H1 (cell line): ENCODE measurements around the gene PCDHGA3. TPM values are rescaled to one million over a fixed set of nuclear protein-coding genes. Genes with fewer than 3 reads are reported as not detected.

Source experiments
- CTCF ChIA-PET: fragments of 300-600 bp; sonication (Branson Sonifier 250); formaldehyde crosslinking; loops from one replicate; lab custom pipeline; 2021; ENCODE audit not compliant: partially characterized antibody; lab: Charles Lee
- POLR2A ChIA-PET: fragments of 300-600 bp; sonication (Branson Sonifier 250); formaldehyde crosslinking; loops from one replicate; lab custom pipeline; 2021; ENCODE audit warnings: inconsistent platforms; ENCODE audit not compliant: partially characterized antibody; lab: Charles Lee
- DNase-seq, 2 experiments: peaks; one replicate each; pipeline versions ENCODE4 v3.0.0 to v3.0.0-alpha.2; 2010 to 2022; ENCODE audit warnings: low spot score in 2 of 2, low read depth in 1 of 2, mixed read lengths in 1 of 2
- FAIRE-seq: peaks from 2 replicates; lab custom pipeline; 2011; peaks lifted over from hg19 to GRCh38; lab: Jason Lieb, UNC
- H2AFZ ChIP-seq: 2 replicates; pipeline ENCODE4 v1.8.1; 2012; ENCODE audit warnings: low read length, inconsistent platforms
- H2AK5ac ChIP-seq: 2 replicates; pipeline ENCODE4 v1.6.1; 2013; ENCODE audit warnings: low read depth, low read length
- H2BK120ac ChIP-seq: replicated peaks from 2 replicates; pipeline ENCODE3; 2013; ENCODE audit warnings: low read depth, low read length, inconsistent platforms
- H2BK12ac ChIP-seq: 2 replicates; pipeline ENCODE4 v1.6.1; 2013; ENCODE audit warnings: low read depth, low read length
- H2BK15ac ChIP-seq: 2 replicates; pipeline ENCODE4 v1.6.1; 2013; ENCODE audit warnings: low read length
- H2BK20ac ChIP-seq: 2 replicates; pipeline ENCODE4 v1.6.1; 2013; ENCODE audit warnings: low read length
- H2BK5ac ChIP-seq: 2 replicates; pipeline ENCODE4 v1.6.1; 2013; ENCODE audit warnings: low read depth, low read length
- H3K14ac ChIP-seq: 2 replicates; pipeline ENCODE4 v1.6.1; 2013; ENCODE audit warnings: inconsistent platforms; ENCODE audit not compliant: insufficient read length
- H3K18ac ChIP-seq: 2 replicates; pipeline ENCODE4 v1.6.1; 2013; ENCODE audit warnings: low read length; ENCODE audit errors: extremely low read depth
- H3K23ac ChIP-seq: 2 replicates; pipeline ENCODE4 v1.6.1; 2013; ENCODE audit warnings: inconsistent platforms; ENCODE audit not compliant: insufficient read length
- H3K23me2 ChIP-seq: 2 replicates; pipeline ENCODE4 v1.6.1; 2013; ENCODE audit warnings: low read depth, low read length
- H3K27ac ChIP-seq: 2 replicates; pipeline ENCODE4 v1.6.1; 2011; ENCODE audit warnings: low read depth, low read length, inconsistent platforms
- H3K27me3 ChIP-seq, 4 experiments: replicated peaks in 1 of 4; 1 replicate in 1 of 4; 2 replicates in 3 of 4; pipeline versions ENCODE4 v1.6.1 to v1.8.1; 2011 to 2013; ENCODE audit warnings: low read length in 3 of 4, mild to moderate bottlenecking in 3 of 4, inconsistent platforms in 2 of 4, mixed read lengths in 2 of 4, moderate library complexity in 1 of 4; ENCODE audit not compliant: control insufficient read depth in 3 of 4, insufficient read depth in 3 of 4; ENCODE audit errors: extremely low read depth in 1 of 4
- H3K36me3 ChIP-seq, 4 experiments: 2 replicates each; pipeline versions ENCODE4 v1.6.1 to v1.8.1; 2011 to 2013; ENCODE audit warnings: mild to moderate bottlenecking in 4 of 4, low read length in 3 of 4, moderate library complexity in 2 of 4, control low read depth in 1 of 4, inconsistent platforms in 1 of 4; ENCODE audit not compliant: insufficient read depth in 4 of 4, control insufficient read depth in 2 of 4
- H3K4ac ChIP-seq: replicated peaks from 2 replicates; pipeline ENCODE3; 2013; ENCODE audit warnings: low read length, low read depth, mixed read lengths, inconsistent platforms; ENCODE audit not compliant: insufficient read length
- H3K4me1 ChIP-seq, 4 experiments: replicated peaks in 1 of 4; 1 replicate in 1 of 4; 2 replicates in 3 of 4; pipeline versions ENCODE4 v1.6.1 to v1.8.1; 2011 to 2013; ENCODE audit warnings: low read length in 3 of 4, inconsistent platforms in 2 of 4, mixed read lengths in 1 of 4; ENCODE audit not compliant: insufficient read depth in 4 of 4, control insufficient read depth in 3 of 4
- H3K4me2 ChIP-seq, 2 experiments: 2 replicates each; pipeline versions ENCODE4 v1.6.1 to v1.8.1; 2011 to 2013; ENCODE audit warnings: low read depth in 2 of 2, low read length in 2 of 2, control low read depth in 1 of 2, inconsistent platforms in 1 of 2, mild to moderate bottlenecking in 1 of 2; ENCODE audit not compliant: insufficient read depth in 1 of 2
- H3K4me3 ChIP-seq, 4 experiments: fragments of 200-600, 300-600 bp in 1 of 4; sonication (generic), shearing (Covaris generic), sonication (Bioruptor Twin) in 1 of 4; 2 replicates each; pipeline versions ENCODE4 v1.5.1 to v1.8.1; 2011 to 2016; ENCODE audit warnings: low read length in 4 of 4, low read depth in 3 of 4, control low read depth in 2 of 4, inconsistent platforms in 2 of 4, mild to moderate bottlenecking in 2 of 4, mixed read lengths in 1 of 4, moderate library complexity in 1 of 4; ENCODE audit not compliant: insufficient read depth in 2 of 4; ENCODE audit errors: extremely low read depth in 1 of 4
- H3K56ac ChIP-seq: replicated peaks from 2 replicates; pipeline ENCODE3; 2013; ENCODE audit warnings: low read depth, mild to moderate bottlenecking, mixed read lengths, low read length, inconsistent platforms; ENCODE audit not compliant: insufficient read length
- H3K79me1 ChIP-seq: 2 replicates; pipeline ENCODE4 v1.6.1; 2013; ENCODE audit warnings: low read depth, low read length, control low read depth
- H3K79me2 ChIP-seq, 2 experiments: 2 replicates each; pipeline versions ENCODE4 v1.6.1 to v1.8.1; 2012 to 2013; ENCODE audit warnings: low read length in 2 of 2, mild to moderate bottlenecking in 2 of 2, inconsistent platforms in 1 of 2; ENCODE audit not compliant: insufficient read depth in 2 of 2, control insufficient read depth in 1 of 2
- H3K9ac ChIP-seq, 4 experiments: replicated peaks in 1 of 4; 1 replicate in 1 of 4; 2 replicates in 3 of 4; pipeline versions ENCODE4 v1.6.1 to v1.8.1; 2011 to 2013; ENCODE audit warnings: low read depth in 3 of 4, low read length in 3 of 4, control low read depth in 2 of 4, mild to moderate bottlenecking in 2 of 4, moderate library complexity in 2 of 4, inconsistent platforms in 1 of 4; ENCODE audit errors: extremely low read depth in 1 of 4
- H3K9me3 ChIP-seq, 2 experiments: 2 replicates each; pipeline versions ENCODE4 v1.6.1 to v1.8.1; 2012 to 2013; ENCODE audit warnings: mild to moderate bottlenecking in 2 of 2, moderate library complexity in 2 of 2, control low read depth in 1 of 2, inconsistent platforms in 1 of 2, low read depth in 1 of 2, low read length in 1 of 2, mixed read lengths in 1 of 2; ENCODE audit not compliant: insufficient read depth in 2 of 2
- H4K20me1 ChIP-seq, 2 experiments: replicated peaks in 1 of 2; 2 replicates each; pipeline versions ENCODE3 to v1.8.1; 2011 to 2013; ENCODE audit warnings: inconsistent platforms in 2 of 2, low read length in 2 of 2, mild to moderate bottlenecking in 1 of 2; ENCODE audit not compliant: insufficient read depth in 2 of 2, control insufficient read depth in 1 of 2
- H4K5ac ChIP-seq: 2 replicates; pipeline ENCODE4 v1.6.1; 2013; ENCODE audit warnings: low read length, low read depth, mixed read lengths, inconsistent platforms; ENCODE audit not compliant: insufficient read length
- H4K8ac ChIP-seq: 2 replicates; pipeline ENCODE4 v1.8.0; 2013; ENCODE audit warnings: mild to moderate bottlenecking, moderate library complexity, low read length, inconsistent platforms; ENCODE audit not compliant: insufficient read depth; ENCODE audit errors: extremely low read depth
- H4K91ac ChIP-seq: replicated peaks from 2 replicates; pipeline ENCODE3; 2013; ENCODE audit warnings: low read length, mixed read lengths, inconsistent platforms; ENCODE audit not compliant: insufficient read length
- BACH1 ChIP-seq: IDR thresholded peaks from 2 replicates; pipeline ENCODE4 v1.6.1; 2012; ENCODE audit warnings: low read length, improper control_type of control experiment
- CTCF ChIP-seq, 3 experiments: IDR thresholded peaks; 1 replicate in 2 of 3; 2 replicates in 1 of 3; pipeline versions ENCODE4 v1.5.1 to v1.6.1; 2011; ENCODE audit warnings: low read length in 3 of 3, mild to moderate bottlenecking in 3 of 3, inconsistent platforms in 2 of 3, low read depth in 1 of 3, moderate library complexity in 1 of 3; ENCODE audit not compliant: insufficient read depth in 1 of 3; ENCODE audit errors: control extremely low read depth in 1 of 3
- E2F6 ChIP-seq: IDR thresholded peaks from 2 replicates; pipeline ENCODE4 v1.6.1; 2012; ENCODE audit warnings: inconsistent platforms
- KDM5A ChIP-seq: fragments of 200-600 bp; IDR thresholded peaks from 2 replicates; pipeline ENCODE4 v1.7.1; 2012; ENCODE audit warnings: mild to moderate bottlenecking, low read length, inconsistent platforms, mixed read lengths
- MAFK ChIP-seq: IDR thresholded peaks from 2 replicates; pipeline ENCODE4 v1.6.1; 2012; ENCODE audit warnings: low read depth, mild to moderate bottlenecking, improper control_type of control experiment, low read length
- MAX ChIP-seq: IDR thresholded peaks from 2 replicates; pipeline ENCODE4 v1.6.1; 2012; ENCODE audit warnings: inconsistent platforms
- POLR2A ChIP-seq, 2 experiments: IDR thresholded peaks; 1 replicate in 1 of 2; 2 replicates in 1 of 2; pipeline ENCODE4 v1.6.1; 2011; ENCODE audit warnings: low read depth in 2 of 2, low read length in 2 of 2, mild to moderate bottlenecking in 2 of 2; ENCODE audit errors: control extremely low read depth in 1 of 2
- SIX5 ChIP-seq: IDR thresholded peaks from 2 replicates; pipeline ENCODE4 v1.6.1; 2011; ENCODE audit warnings: mild to moderate bottlenecking, low read depth, low read length
- WGBS, 2 experiments: shearing (Covaris generic) in 1 of 2; methylation state at CpG; one replicate each; pipeline versions ENCODE4 v1.1.6 to v1.1.7; 2013 to 2015; ENCODE audit warnings: low lambda C conversion rate in 2 of 2, mixed read lengths in 2 of 2, inconsistent platforms in 1 of 2, low coverage in 1 of 2, missing lambda C conversion rate in 1 of 2; ENCODE audit not compliant: insufficient replicate concordance in 2 of 2, insufficient coverage in 1 of 2, insufficient read length in 1 of 2; ENCODE audit errors: extremely low coverage in 1 of 2, missing lambda C conversion rate in 1 of 2; 5-methylcytosine and 5-hydroxymethylcytosine counted together
- polyA plus RNA-seq, 7 experiments: library from polyadenylated mRNA; depleted of rRNA in 3 of 7; stranded (reverse) in 5 of 7; unstranded in 2 of 7; fragments of >200 nt in 5 of 7; fragments of 200-250 nt in 2 of 7; gene quantifications; 1 replicate in 5 of 7; 2 replicates in 1 of 7; 4 replicates in 1 of 7; pipeline versions ENCODE4 v1.2.1 to v1.2.3, GENCODE V29; 2011 to 2013; ENCODE audit warnings: missing spikeins in 2 of 7, mixed read lengths in 2 of 7
- total RNA-seq: library from RNA; stranded (reverse); fragmentation: NEBNext Ultra II Directional; extraction: Animal tissue kit (Norgen Biotek cat#: 25700); gene quantifications from 2 replicates; pipeline ENCODE4 v1.2.1, GENCODE V29; 2021

Gene PCDHGA3
- total and polyA plus RNA-seq, 2 of the 8 experiments (the other 6 are each of a cell fraction or from before 2014, with no cell fraction given) = 0.15 to 0.39 TPM

GRCh38 chr5:141326088-141326854 is 17.4 kb upstream of the PCDHGA3 start:
- CTCF ChIA-PET = interaction anchor here (0.6 to 4.0 kb wide), 13 partner anchors 9 to 402 kb away, joined by 3 to 19 read pairs (median 6); partner anchors contain the start of genes PCDHB11, PCDHGA10, PCDHGA2 and PCDHGA3
- FAIRE-seq = no peak
- Histone ChIP-seq H2BK12ac (peak overlapping the region; percentile 56; the same call in 1 of the 2 replicates), H3K9me3 (peaks cover 11 to 12% of the 10 kb centered on the region in 2 experiments), H3K23ac (no peak overlapping the region), H3K4me1 (no peaks in the 10 kb centered on the region), H4K5ac (no peak overlapping the region), H4K91ac (peak overlapping the region; percentile 81), H3K36me3 (no peaks in the 10 kb centered on the region; a peak in 1 of 8 replicates), H4K20me1 (no peaks in the 10 kb centered on the region), H3K4me2 (peak overlapping the region; percentile 47 to 48), H2AK5ac (no peak overlapping the region), H3K56ac (no peak overlapping the region), H3K9ac (peak overlapping the region; percentile 34 to 77 (median 43); a peak in 4 of 7 replicates), H3K27me3 (no peaks in the 10 kb centered on the region), H3K27ac (no peak overlapping the region), H3K4me3 (peak overlapping the region; percentile 31 to 54 (median 50)), H3K79me2 (no peaks in the 10 kb centered on the region), H3K18ac (no peak overlapping the region), H3K4ac (no peak overlapping the region), H3K79me1 (no peaks in the 10 kb centered on the region), H3K14ac (no peak overlapping the region), H2BK5ac (peak overlapping the region; percentile 77; the same call in 1 of the 2 replicates), H2AFZ (peak overlapping the region; percentile 83), H2BK120ac (no peak overlapping the region), H2BK15ac (no peak overlapping the region), H3K23me2 (0 out of 2 replicates have a peak, but pooled peaks cover 1% of the 10 kb centered on the region), H2BK20ac (no peak overlapping the region), H4K8ac (no peak overlapping the region)
- WGBS, 2 experiments = 57% methylated on average over 27 of the region's 27 CpGs; no CpG with 5 or more reads in 1 of the 2 experiments
- DNase-seq = peak in 1 of 2 experiments; percentile 73
- POLR2A ChIA-PET = interaction anchor here (0.7 to 1.6 kb wide), 3 partner anchors 8 to 86 kb away, joined by 3 read pairs; no protein-coding TSS in a partner anchor
- TF ChIP-seq BACH1 (peak; percentile 65), MAFK (peak; percentile 46; the same call in 1 of the 2 replicates), MAX (peak; percentile 37; the same call in 1 of the 2 replicates), KDM5A (no peak), E2F6 (peak; percentile 81), SIX5 (no peak), CTCF (IDR thresholded peaks at IDR 0.05; ENCODE audit: control extremely low read depth in 1 of 3, insufficient read depth in 1 of 3, low read depth in 1 of 3, low read length in 3 of 3) (peak; percentile 58 to 74 (median 71)), POLR2A (IDR thresholded peaks at IDR 0.05; ENCODE audit: control extremely low read depth in 1 of 2, low read depth in 2 of 2, low read length in 2 of 2) (peak in 1 of 2 experiments; percentile 56; a peak in 1 of 3 replicates)
